Mesendoderm (in vitro differentiated cells): Measurements from ENCODE around the gene NPEPL1.

Source experiments
- DNase-seq: peaks from one replicate; pipeline ENCODE4 v3.0.0; 2013
- H2AK5ac ChIP-seq: 2 replicates; pipeline ENCODE4 v1.6.1; 2013; ENCODE audit warnings: low read length, inconsistent platforms
- H2BK120ac ChIP-seq: 2 replicates; pipeline ENCODE4 v1.6.1; 2013; ENCODE audit warnings: low read depth, mild to moderate bottlenecking, low read length, moderate library complexity, mixed read lengths
- H2BK15ac ChIP-seq: replicated peaks from 2 replicates; pipeline ENCODE4 v1.6.1; 2013; ENCODE audit warnings: low read depth, mild to moderate bottlenecking, moderate library complexity
- H2BK5ac ChIP-seq: 2 replicates; pipeline ENCODE4 v1.6.1; 2013; ENCODE audit warnings: low read length, inconsistent platforms
- H3K18ac ChIP-seq: 2 replicates; pipeline ENCODE4 v1.6.1; 2013; ENCODE audit warnings: mild to moderate bottlenecking, low read length, mixed read lengths
- H3K23ac ChIP-seq: one replicate; pipeline ENCODE4 v1.6.1; 2013; ENCODE audit warnings: low read length
- H3K27ac ChIP-seq: 2 replicates; pipeline ENCODE4 v1.5.1; 2013; ENCODE audit warnings: low read depth, mild to moderate bottlenecking, inconsistent platforms, low read length, moderate library complexity
- H3K27me3 ChIP-seq: 2 replicates; pipeline ENCODE4 v1.6.1; 2013; ENCODE audit warnings: low read length, control low read depth, mild to moderate bottlenecking, inconsistent platforms; ENCODE audit not compliant: insufficient read depth, poor library complexity
- H3K36me3 ChIP-seq: 2 replicates; pipeline ENCODE4 v1.6.1; 2013; ENCODE audit warnings: low read length, inconsistent platforms; ENCODE audit not compliant: control insufficient read depth, insufficient read depth
- H3K4ac ChIP-seq: one replicate; pipeline ENCODE4 v1.6.1; 2013; ENCODE audit warnings: low read depth, mild to moderate bottlenecking, low read length, moderate library complexity
- H3K4me1 ChIP-seq: 2 replicates; pipeline ENCODE4 v1.6.1; 2013; ENCODE audit warnings: low read depth, low read length, inconsistent platforms; ENCODE audit not compliant: control insufficient read depth
- H3K4me2 ChIP-seq: 2 replicates; pipeline ENCODE4 v1.6.1; 2013; ENCODE audit warnings: low read length
- H3K4me3 ChIP-seq: 2 replicates; pipeline ENCODE4 v1.5.1; 2013; ENCODE audit warnings: mild to moderate bottlenecking, low read length
- H3K56ac ChIP-seq: one replicate; pipeline ENCODE4 v1.6.1; 2013; ENCODE audit warnings: low read length
- H3K79me1 ChIP-seq: 2 replicates; pipeline ENCODE4 v1.6.1; 2013; ENCODE audit warnings: low read length, inconsistent platforms
- H3K79me2 ChIP-seq: 2 replicates; pipeline ENCODE4 v1.6.1; 2013; ENCODE audit warnings: mild to moderate bottlenecking, low read length; ENCODE audit not compliant: control insufficient read depth, insufficient read depth
- H3K9ac ChIP-seq: 2 replicates; pipeline ENCODE4 v1.6.1; 2013; ENCODE audit warnings: low read length, inconsistent platforms
- H4K5ac ChIP-seq: one replicate; pipeline ENCODE4 v1.6.1; 2013; ENCODE audit warnings: low read length
- H4K8ac ChIP-seq: one replicate; pipeline ENCODE4 v1.6.1; 2013; ENCODE audit warnings: low read depth, mild to moderate bottlenecking, control low read depth, low read length, moderate library complexity
- WGBS: extraction: QIAGEN DNeasy Blood & Tissue Kit; methylation state at CpG from one replicate; pipeline ENCODE4 v1.1.7; 2013; ENCODE audit warnings: low lambda C conversion rate, missing lambda C conversion rate; ENCODE audit not compliant: insufficient coverage; ENCODE audit errors: extremely low coverage; 5-methylcytosine and 5-hydroxymethylcytosine counted together

Gene NPEPL1

GRCh38 chr20:58745391-58745790 is 52.8 kb downstream of the NPEPL1 start:
- H3K4me1 ChIP-seq: no peaks in the 10 kb centered on the region
- no peak for DNase-seq

GRCh38 chr20:58746620-58747019 is 54.0 kb downstream of the NPEPL1 start:
- no peak overlapping the region for H3K4ac ChIP-seq
- WGBS: no CpG with 5 or more reads among the region's 11 CpGs
- no peak overlapping the region for H3K4me3 ChIP-seq

More at GRCh38 chr20:58745391-58745790, 52.8 kb downstream of the NPEPL1 start:
- Histone ChIP-seq H4K5ac (no peak overlapping the region), H3K27me3 (no peaks in the 10 kb centered on the region), H3K79me2 (no peaks in the 10 kb centered on the region), H4K8ac (no peak overlapping the region), H2BK15ac (no peak overlapping the region), H3K23ac (no peak overlapping the region), H2BK5ac (no peak overlapping the region), H3K27ac (no peak overlapping the region), H2BK120ac (no peak overlapping the region), H3K79me1 (no peaks in the 10 kb centered on the region), H3K18ac (no peak overlapping the region), H3K4me3 (no peak overlapping the region), H3K36me3 (no peaks in the 10 kb centered on the region), H2AK5ac (no peak overlapping the region), H3K56ac (no peak overlapping the region), H3K4me2 (no peak overlapping the region), H3K9ac (no peak overlapping the region), H3K4ac (no peak overlapping the region)
- no CpG with 5 or more reads among the region's 1 CpG for WGBS

GRCh38 chr20:58747211-58747610 is 54.6 kb downstream of the NPEPL1 start:
- Histone ChIP-seq H3K4me2 (no peak overlapping the region), H3K27ac (no peak overlapping the region)

More at GRCh38 chr20:58746620-58747019, 54.0 kb downstream of the NPEPL1 start:
- Histone ChIP-seq H3K9ac (no peak overlapping the region), H2BK5ac (no peak overlapping the region), H3K27me3 (no peaks in the 10 kb centered on the region), H3K27ac (no peak overlapping the region), H2BK120ac (no peak overlapping the region), H2AK5ac (no peak overlapping the region), H3K36me3 (no peaks in the 10 kb centered on the region), H4K5ac (no peak overlapping the region), H3K79me2 (no peaks in the 10 kb centered on the region), H3K23ac (no peak overlapping the region), H2BK15ac (no peak overlapping the region), H3K18ac (no peak overlapping the region), H3K4me1 (no peaks in the 10 kb centered on the region), H3K56ac (no peak overlapping the region), H3K79me1 (no peaks in the 10 kb centered on the region), H4K8ac (no peak overlapping the region), H3K4me2 (no peak overlapping the region)
- no peak for DNase-seq

GRCh38 chr20:58748618-58749017 is 56.0 kb downstream of the NPEPL1 start:
- H4K8ac ChIP-seq: no peak overlapping the region
- no peaks in the 10 kb centered on the region for H3K36me3 ChIP-seq
- no peak overlapping the region for H3K4me2 ChIP-seq
- H3K4me3 ChIP-seq: no peak overlapping the region
- H3K79me1 ChIP-seq: no peaks in the 10 kb centered on the region
- H3K27me3 ChIP-seq: no peaks in the 10 kb centered on the region
- H3K4me1 ChIP-seq: peaks cover 2% of the 10 kb centered on the region
- no CpG with 5 or more reads among the region's 3 CpGs for WGBS
- H2BK120ac ChIP-seq: no peak overlapping the region
- no peak overlapping the region for H4K5ac ChIP-seq
- H3K18ac ChIP-seq: no peak overlapping the region
- no peaks in the 10 kb centered on the region for H3K79me2 ChIP-seq
- H3K56ac ChIP-seq: no peak overlapping the region
- no peak overlapping the region for H3K9ac ChIP-seq
- no peak overlapping the region for H3K27ac ChIP-seq
- no peak overlapping the region for H3K4ac ChIP-seq
- no peak overlapping the region for H3K23ac ChIP-seq
- H2BK15ac ChIP-seq: no peak overlapping the region
- H2BK5ac ChIP-seq: no peak overlapping the region
- no peak overlapping the region for H2AK5ac ChIP-seq
- DNase-seq: no peak

More at GRCh38 chr20:58747211-58747610, 54.6 kb downstream of the NPEPL1 start:
- no peak overlapping the region for H3K4ac ChIP-seq
- no peak overlapping the region for H3K56ac ChIP-seq
- H3K36me3 ChIP-seq: no peaks in the 10 kb centered on the region
- no peaks in the 10 kb centered on the region for H3K79me1 ChIP-seq
- no peaks in the 10 kb centered on the region for H3K79me2 ChIP-seq
- WGBS: no CpG with 5 or more reads among the region's 8 CpGs
- H4K8ac ChIP-seq: no peak overlapping the region
- no peak overlapping the region for H3K23ac ChIP-seq
- H2AK5ac ChIP-seq: no peak overlapping the region
- no peak overlapping the region for H3K9ac ChIP-seq
- no peak for DNase-seq
- no peak overlapping the region for H2BK120ac ChIP-seq
- no peaks in the 10 kb centered on the region for H3K27me3 ChIP-seq
- no peak overlapping the region for H3K18ac ChIP-seq
- H4K5ac ChIP-seq: no peak overlapping the region
- no peak overlapping the region for H3K4me3 ChIP-seq
- no peaks in the 10 kb centered on the region for H3K4me1 ChIP-seq
- H2BK15ac ChIP-seq: no peak overlapping the region
- no peak overlapping the region for H2BK5ac ChIP-seq

- Histone ChIP-seq H3K18ac (no peak overlapping the region), H3K4me1 (peaks cover 2% of the 10 kb centered on the region), H3K27me3 (no peaks in the 10 kb centered on the region), H3K4ac (no peak overlapping the region), H3K4me3 (no peak overlapping the region), H2BK5ac (no peak overlapping the region), H3K23ac (no peak overlapping the region), H4K5ac (no peak overlapping the region), H4K8ac (no peak overlapping the region), H3K79me2 (no peaks in the 10 kb centered on the region), H3K56ac (no peak overlapping the region), H3K4me2 (no peak overlapping the region), H3K79me1 (no peaks in the 10 kb centered on the region), H3K9ac (no peak overlapping the region), H2BK120ac (no peak overlapping the region), H3K36me3 (no peaks in the 10 kb centered on the region), H3K27ac (no peak overlapping the region), H2AK5ac (no peak overlapping the region), H2BK15ac (no peak overlapping the region)
- no CpG with 5 or more reads among the region's 11 CpGs for WGBS
- DNase-seq: no peak
These were observed 56.6 kb downstream of the NPEPL1 start for GRCh38 chr20:58749098-58749769.

- Histone ChIP-seq H4K5ac (no peak overlapping the region), H2AK5ac (no peak overlapping the region), H3K27ac (no peak overlapping the region), H2BK5ac (no peak overlapping the region), H3K4me3 (no peak overlapping the region), H3K56ac (no peak overlapping the region), H2BK15ac (no peak overlapping the region), H3K18ac (no peak overlapping the region), H4K8ac (no peak overlapping the region), H3K27me3 (no peaks in the 10 kb centered on the region), H3K4ac (no peak overlapping the region), H3K4me2 (no peak overlapping the region), H3K79me2 (no peaks in the 10 kb centered on the region), H3K9ac (no peak overlapping the region), H3K23ac (no peak overlapping the region), H2BK120ac (no peak overlapping the region), H3K36me3 (no peaks in the 10 kb centered on the region), H3K4me1 (peaks cover 2% of the 10 kb centered on the region), H3K79me1 (no peaks in the 10 kb centered on the region)
- DNase-seq: no peak
- no CpG with 5 or more reads among the region's 5 CpGs for WGBS
These were observed 57.4 kb downstream of the NPEPL1 start for GRCh38 chr20:58749979-58750378.
